IMR-90 (cell line): Measurements from ENCODE around the gene DLGAP4. TPM values are rescaled to one million over a fixed set of nuclear protein-coding genes. Genes with fewer than 3 reads are reported as not detected.

ENCODE experiments used
- ATAC-seq: fragments of 200-7000 bp; cut with Tn5 transposase; 2 replicates; pipeline ENCODE4 v1.9.1; 2020; ENCODE audit warnings: low read depth, mild to moderate bottlenecking, moderate library complexity
- BruUV-seq: library from RNA; stranded (reverse); fragments of 400-500 nt; replicated peaks from 2 replicates; lab custom pipeline; 2021; lab: Mats Ljungman, UMichigan
- CTCF ChIA-PET: fragments of 300-600 bp; formaldehyde crosslinking; extraction: SDS; loops from one replicate; lab custom pipeline; 2021; ENCODE audit warnings: antibody characterized with exemption; lab: Yijun Ruan, JAX
- POLR2A ChIA-PET: fragments of 300-600 bp; sonication (Branson Sonifier 250); formaldehyde crosslinking; loops from one replicate; lab custom pipeline; 2022; ENCODE audit warnings: antibody characterized with exemption; ENCODE audit not compliant: unreplicated experiment; lab: Charles Lee
- DNase-seq: peaks from one replicate; pipeline ENCODE4 v3.0.0; 2013
- H2AFZ ChIP-seq: replicated peaks from 2 replicates; pipeline ENCODE3; 2013; ENCODE audit warnings: low read length, mild to moderate bottlenecking; ENCODE audit not compliant: poor library complexity
- H2AK5ac ChIP-seq: 2 replicates; pipeline ENCODE4 v1.6.1; 2013; ENCODE audit warnings: low read depth, low read length, inconsistent platforms
- H2AK9ac ChIP-seq: replicated peaks from 2 replicates; pipeline ENCODE3; 2013; ENCODE audit warnings: mild to moderate bottlenecking, low read depth, low read length, moderate library complexity; ENCODE audit not compliant: poor library complexity
- H2BK120ac ChIP-seq: 2 replicates; pipeline ENCODE4 v1.6.1; 2013; ENCODE audit warnings: low read depth, low read length, inconsistent platforms
- H2BK15ac ChIP-seq: 3 replicates; pipeline ENCODE4 v1.6.1; 2013; ENCODE audit warnings: low read depth, low read length, inconsistent platforms
- H2BK20ac ChIP-seq: 2 replicates; pipeline ENCODE4 v1.6.1; 2013; ENCODE audit warnings: low read depth, mild to moderate bottlenecking, inconsistent platforms, low read length, moderate library complexity
- H2BK5ac ChIP-seq: 2 replicates; pipeline ENCODE4 v1.6.1; 2013; ENCODE audit warnings: mild to moderate bottlenecking, low read depth, low read length, inconsistent platforms; ENCODE audit not compliant: poor library complexity, severe bottlenecking
- H3K14ac ChIP-seq: replicated peaks from 2 replicates; pipeline ENCODE4 v1.6.1; 2013; ENCODE audit warnings: low read depth, low read length, inconsistent platforms
- H3K18ac ChIP-seq: 2 replicates; pipeline ENCODE4 v1.6.1; 2013; ENCODE audit warnings: low read depth, low read length, control low read depth
- H3K23ac ChIP-seq: 2 replicates; pipeline ENCODE4 v1.6.1; 2013; ENCODE audit warnings: low read depth, low read length, inconsistent platforms
- H3K27ac ChIP-seq: 2 replicates; pipeline ENCODE4 v1.5.1; 2013; ENCODE audit warnings: mild to moderate bottlenecking, control low read depth, low read length; ENCODE audit not compliant: insufficient read depth
- H3K27me3 ChIP-seq: 2 replicates; pipeline ENCODE4 v1.6.1; 2013; ENCODE audit warnings: low read length; ENCODE audit not compliant: control insufficient read depth, insufficient read depth
- H3K36me3 ChIP-seq: 2 replicates; pipeline ENCODE4 v1.6.1; 2013; ENCODE audit warnings: low read length, mixed read lengths; ENCODE audit not compliant: control insufficient read depth, insufficient read depth
- H3K4ac ChIP-seq: 2 replicates; pipeline ENCODE4 v1.6.1; 2013; ENCODE audit warnings: low read depth, low read length, inconsistent platforms
- H3K4me1 ChIP-seq: 2 replicates; pipeline ENCODE4 v1.6.1; 2013; ENCODE audit warnings: low read length, mixed read lengths; ENCODE audit not compliant: control insufficient read depth, insufficient read depth
- H3K4me2 ChIP-seq: 2 replicates; pipeline ENCODE4 v1.6.1; 2013; ENCODE audit warnings: low read depth, mild to moderate bottlenecking, control low read depth, low read length, moderate library complexity
- H3K4me3 ChIP-seq: 2 replicates; pipeline ENCODE4 v1.5.1; 2013; ENCODE audit warnings: low read depth, mild to moderate bottlenecking, control low read depth, low read length, moderate library complexity; ENCODE audit not compliant: insufficient read depth
- H3K56ac ChIP-seq: 2 replicates; pipeline ENCODE4 v1.6.1; 2013; ENCODE audit warnings: low read length, inconsistent platforms; ENCODE audit not compliant: insufficient read depth; ENCODE audit errors: extremely low read depth
- H3K79me1 ChIP-seq, 2 experiments: 2 replicates each; pipeline ENCODE4 v1.6.1; 2013; ENCODE audit warnings: low read length in 2 of 2, inconsistent platforms in 1 of 2, low read depth in 1 of 2
- H3K9ac ChIP-seq: 2 replicates; pipeline ENCODE4 v1.6.1; 2013; ENCODE audit warnings: low read depth, low read length, control low read depth
- H3K9me1 ChIP-seq: 2 replicates; pipeline ENCODE4 v1.6.1; 2013; ENCODE audit warnings: low read length, inconsistent platforms; ENCODE audit not compliant: insufficient read depth
- H3K9me3 ChIP-seq: 2 replicates; pipeline ENCODE4 v1.6.1; 2013; ENCODE audit warnings: low read length; ENCODE audit not compliant: control insufficient read depth, insufficient read depth
- H4K20me1 ChIP-seq: 2 replicates; pipeline ENCODE4 v1.6.1; 2013; ENCODE audit warnings: low read length, inconsistent platforms; ENCODE audit not compliant: insufficient read depth
- H4K5ac ChIP-seq: 2 replicates; pipeline ENCODE4 v1.6.1; 2013; ENCODE audit warnings: mild to moderate bottlenecking, low read depth, low read length, control low read depth
- H4K8ac ChIP-seq, 2 experiments: 2 replicates each; pipeline ENCODE4 v1.6.1; 2013; ENCODE audit warnings: low read depth in 2 of 2, low read length in 2 of 2, control low read depth in 1 of 2, inconsistent platforms in 1 of 2
- H4K91ac ChIP-seq: 2 replicates; pipeline ENCODE4 v1.6.1; 2013; ENCODE audit warnings: low read depth, low read length, inconsistent platforms; ENCODE audit not compliant: insufficient read depth
- BHLHE40 ChIP-seq: fragments of 150-350 bp; IDR thresholded peaks from 2 replicates; pipeline ENCODE4 v1.6.1; 2016; ENCODE audit warnings: mild to moderate bottlenecking, low read depth, low read length
- CEBPB ChIP-seq: IDR thresholded peaks from 2 replicates; pipeline ENCODE4 v1.6.1; 2012; ENCODE audit warnings: low read depth, low read length, improper control_type of control experiment
- CHD1 ChIP-seq: IDR thresholded peaks from 2 replicates; pipeline ENCODE4 v1.6.1; 2012; ENCODE audit warnings: low read depth, low read length, improper control_type of control experiment
- CTCF ChIP-seq: conservative IDR thresholded peaks from 2 replicates; pipeline ENCODE4 v1.5.1; 2012; ENCODE audit warnings: mild to moderate bottlenecking, low read depth, low read length, improper control_type of control experiment
- ELK1 ChIP-seq: fragments of 150-350 bp; IDR thresholded peaks from 2 replicates; pipeline ENCODE4 v1.6.1; 2016; ENCODE audit warnings: low read depth, mild to moderate bottlenecking, low read length, moderate library complexity, borderline replicate concordance
- FOS ChIP-seq: fragments of 150-350 bp; IDR thresholded peaks from 2 replicates; pipeline ENCODE4 v1.6.1; 2016; ENCODE audit warnings: low read depth, low read length
- MAFK ChIP-seq: IDR thresholded peaks from 2 replicates; pipeline ENCODE4 v1.6.1; 2012; ENCODE audit warnings: low read depth, low read length, improper control_type of control experiment
- MXI1 ChIP-seq: IDR thresholded peaks from 2 replicates; pipeline ENCODE4 v1.6.1; 2012; ENCODE audit warnings: low read depth, mild to moderate bottlenecking, low read length, moderate library complexity, borderline replicate concordance
- NFE2L2 ChIP-seq: fragments of 150-350 bp; IDR thresholded peaks from 2 replicates; pipeline ENCODE4 v1.6.1; 2016; ENCODE audit warnings: low read depth, mild to moderate bottlenecking, low read length
- POLR2A ChIP-seq: IDR thresholded peaks from 2 replicates; pipeline ENCODE4 v1.6.1; 2012; ENCODE audit warnings: mild to moderate bottlenecking, low read depth, low read length
- RAD21 ChIP-seq: IDR thresholded peaks from 2 replicates; pipeline ENCODE4 v1.6.1; 2012; ENCODE audit warnings: low read length, improper control_type of control experiment
- RCOR1 ChIP-seq: IDR thresholded peaks from 2 replicates; pipeline ENCODE4 v1.6.1; 2012; ENCODE audit warnings: mild to moderate bottlenecking, low read length, improper control_type of control experiment; ENCODE audit not compliant: insufficient replicate concordance
- RFX5 ChIP-seq: IDR thresholded peaks from 2 replicates; pipeline ENCODE4 v1.8.0; 2012; ENCODE audit warnings: low read depth, mild to moderate bottlenecking, low read length, moderate library complexity
- SMC3 ChIP-seq: fragments of 150-350 bp; IDR thresholded peaks from 2 replicates; pipeline ENCODE4 v1.6.1; 2016; ENCODE audit warnings: low read depth, mild to moderate bottlenecking, antibody characterized with exemption, low read length, moderate library complexity
- USF2 ChIP-seq: fragments of 150-350 bp; IDR thresholded peaks from 2 replicates; pipeline ENCODE4 v1.6.1; 2017; ENCODE audit warnings: mild to moderate bottlenecking, antibody characterized with exemption, low read length, low read depth
- WGBS, 2 experiments: methylation state at CpG; one replicate each; pipeline versions ENCODE4 v1.1.5 to v1.1.7; 2013; ENCODE audit warnings: missing lambda C conversion rate in 2 of 2; ENCODE audit not compliant: insufficient read length in 1 of 2; ENCODE audit errors: extremely low coverage in 2 of 2; 5-methylcytosine and 5-hydroxymethylcytosine counted together
- dilution Hi-C: fragments of 300-500 bp; cut with HindIII; formaldehyde crosslinking; loops from one replicate; pipeline ENCODE4 v1.14.3; 2018; ENCODE audit warnings: low sequenced_read_pairs; ENCODE audit not compliant: unreplicated experiment
- in situ Hi-C: fragments of 300-500 bp; cut with MboI; formaldehyde crosslinking; loops from 3 replicates; pipeline ENCODE4 v1.14.3; 2019; ENCODE audit warnings: low sequenced_read_pairs, inconsistent platforms, mixed read lengths
- intact Hi-C: fragments of 100-400 bp; cut with micrococcal nuclease; formaldehyde crosslinking; loops from 2 replicates; pipeline ENCODE4 v1.10.0; 2022
- polyA plus RNA-seq, 3 experiments: library from polyadenylated mRNA; depleted of rRNA; stranded (reverse); fragments of >200 nt; gene quantifications; 2 replicates each; pipeline ENCODE4 v1.2.3, GENCODE V29; 2012; ENCODE audit warnings: low replicate concordance in 1 of 3
- total RNA-seq: library from RNA; depleted of rRNA; stranded (reverse); fragments of >200 nt; gene quantifications from 2 replicates; pipeline ENCODE4 v1.2.3, GENCODE V29; 2012

The DLGAP4 gene
- total and polyA plus RNA-seq, 2 of the 4 experiments (the other 2 are of a cell fraction) = 32.3 to 73.2 TPM

- H3K23ac ChIP-seq = no peak overlapping the region
- H3K79me1 ChIP-seq = no peaks in the 10 kb centered on the region
- no peak overlapping the region for H3K27ac ChIP-seq
- H3K18ac ChIP-seq = no peak overlapping the region
- H4K5ac ChIP-seq = no peak overlapping the region
- no peak overlapping the region for H2AFZ ChIP-seq
- no peak for DNase-seq
- H2AK5ac ChIP-seq = no peak overlapping the region
- no peak overlapping the region for H3K4me2 ChIP-seq
- no peak overlapping the region for H2AK9ac ChIP-seq
- H3K4ac ChIP-seq = no peak overlapping the region
- in situ Hi-C loops (no loop called here), dilution Hi-C loops (no loop called here), intact Hi-C loops (no loop called here)
- H2BK5ac ChIP-seq = no peak overlapping the region
- no peak overlapping the region for H3K9ac ChIP-seq
- no peak overlapping the region for H3K56ac ChIP-seq
- BruUV-seq = no TSS peak
- no peak overlapping the region for H4K91ac ChIP-seq
- H3K4me1 ChIP-seq = no peaks in the 10 kb centered on the region
- H3K36me3 ChIP-seq = no peaks in the 10 kb centered on the region
- ChIA-PET POLR2A (no interaction called here), CTCF (no interaction called here)
- no peaks in the 10 kb centered on the region for H4K20me1 ChIP-seq
- H2BK20ac ChIP-seq = no peak overlapping the region
- TF ChIP-seq MAFK (no peak), CEBPB (no peak), USF2 (no peak), CHD1 (no peak), RAD21 (no peak), CTCF (no peak), FOS (no peak), SMC3 (no peak), RCOR1 (no peak), MXI1 (no peak), POLR2A (no peak), RFX5 (no peak), ELK1 (no peak), NFE2L2 (no peak), BHLHE40 (no peak)
- H2BK120ac ChIP-seq = no peak overlapping the region
- H3K27me3 ChIP-seq = peaks cover 56% of the 10 kb centered on the region
- no peak overlapping the region for H3K14ac ChIP-seq
- no peak for ATAC-seq
- no peak overlapping the region for H4K8ac ChIP-seq
- WGBS, 2 experiments = 0% methylated on average over 2 of the region's 13 CpGs; no CpG with 5 or more reads in 1 of the 2 experiments
- H3K9me1 ChIP-seq = no peaks in the 10 kb centered on the region
- H3K4me3 ChIP-seq = no peak overlapping the region
- no peak overlapping the region for H2BK15ac ChIP-seq
- no peaks in the 10 kb centered on the region for H3K9me3 ChIP-seq
Observed at GRCh38 chr20:36336954-36337704, 31.0 kb downstream of the DLGAP4 start.
